HCT116 (cell line): ENCODE data around the gene USP16. TPM values are rescaled to one million over a fixed set of nuclear protein-coding genes. Genes with fewer than 3 reads are reported as not detected.

ENCODE experiments used
- ATAC-seq: fragments of 200-7000 bp; cut with Tn5 transposase; 2 replicates; pipeline ENCODE4 v1.9.1; 2020; ENCODE audit warnings: mild to moderate bottlenecking, moderate library complexity
- BruUV-seq: library from RNA; stranded (reverse); fragments of 400-500 nt; replicated peaks from 2 replicates; lab custom pipeline; 2021; lab: Mats Ljungman, UMichigan
- CTCF ChIA-PET: fragments of 300-600 bp; sonication (Branson Sonifier 250); formaldehyde crosslinking; loops from one replicate; lab custom pipeline; 2021; ENCODE audit warnings: antibody characterized with exemption; lab: Charles Lee
- POLR2A ChIA-PET: fragments of 300-600, 350-600 bp; sonication (Branson Sonifier 250); formaldehyde crosslinking; loops from one replicate; lab custom pipeline; 2021; ENCODE audit warnings: antibody characterized with exemption; lab: Charles Lee
- RAD21 ChIA-PET, 2 experiments: fragments of 300-600 bp; sonication (Branson Sonifier 250); formaldehyde crosslinking; loops; one replicate each; lab custom pipeline; 2023; ENCODE audit warnings: low total read pairs in 2 of 2; ENCODE audit not compliant: uncharacterized antibody in 2 of 2, unreplicated experiment in 2 of 2, low non-redundant PET in 1 of 2; lab: Charles Lee
- DNase-seq: peaks from one replicate; pipeline ENCODE4 v3.0.0-alpha.2; 2010; ENCODE audit warnings: low read depth, low spot score
- H2AFZ ChIP-seq: fragments of 200-600 bp; shearing (Covaris generic), sonication (generic); 2 replicates; pipeline ENCODE4 v1.6.1; 2017; ENCODE audit warnings: low read depth, mixed run types, mixed read lengths, antibody characterized with exemption, low read length; ENCODE audit not compliant: poor library complexity, severe bottlenecking
- H3K27ac ChIP-seq: 2 replicates; pipeline ENCODE4 v1.5.1; 2012; ENCODE audit warnings: low read depth, low read length
- H3K27me3 ChIP-seq: fragments of 200-600 bp; sonication (generic); 2 replicates; pipeline ENCODE4 v1.6.1; 2016; ENCODE audit warnings: mixed run types, low read length, mixed read lengths; ENCODE audit not compliant: insufficient read depth
- H3K36me3 ChIP-seq, 2 experiments: fragments of 200-500 bp in 1 of 2; fragments of 200-600 bp in 1 of 2; sonication (Bioruptor generic) in 1 of 2; sonication (generic) in 1 of 2; 2 replicates each; pipeline versions ENCODE4 v1.5.1 to v1.6.1; 2014 to 2016; ENCODE audit warnings: low read length in 2 of 2, inconsistent platforms in 1 of 2, mixed read lengths in 1 of 2, mixed run types in 1 of 2; ENCODE audit not compliant: insufficient read depth in 2 of 2, control insufficient read depth in 1 of 2
- H3K4me1 ChIP-seq, 2 experiments: fragments of 200-600 bp in 1 of 2; sonication (generic) in 1 of 2; 2 replicates each; pipeline versions ENCODE4 v1.5.1 to v1.6.1; 2012 to 2017; ENCODE audit warnings: low read length in 2 of 2, inconsistent platforms in 1 of 2, mild to moderate bottlenecking in 1 of 2, mixed read lengths in 1 of 2, mixed run types in 1 of 2, moderate library complexity in 1 of 2; ENCODE audit not compliant: insufficient read depth in 2 of 2, control insufficient read depth in 1 of 2
- H3K4me2 ChIP-seq: fragments of 200-600 bp; sonication (generic); 2 replicates; pipeline ENCODE4 v1.6.1; 2017; ENCODE audit warnings: mixed run types, low read length, mixed read lengths
- H3K4me3 ChIP-seq, 2 experiments: fragments of 200-600 bp in 1 of 2; sonication (generic) in 1 of 2; replicated peaks in 1 of 2; 2 replicates each; pipeline ENCODE4 v1.5.1; 2011 to 2016; ENCODE audit warnings: low read length in 2 of 2, control low read depth in 1 of 2, low read depth in 1 of 2, mild to moderate bottlenecking in 1 of 2, mixed read lengths in 1 of 2, mixed run types in 1 of 2
- H3K79me2 ChIP-seq: fragments of 200-600 bp; sonication (generic); 2 replicates; pipeline ENCODE4 v1.6.1; 2017; ENCODE audit warnings: mild to moderate bottlenecking, mixed run types, low read length, moderate library complexity, mixed read lengths; ENCODE audit not compliant: insufficient read depth
- H3K9ac ChIP-seq: fragments of 200-600 bp; sonication (generic); 2 replicates; pipeline ENCODE4 v1.6.1; 2016; ENCODE audit warnings: low read length, mixed read lengths
- H3K9me2 ChIP-seq: fragments of 200-600 bp; sonication (generic), shearing (Covaris generic); 2 replicates; pipeline ENCODE4 v1.6.1; 2017; ENCODE audit warnings: mixed run types, mild to moderate bottlenecking, moderate library complexity; ENCODE audit not compliant: insufficient read depth
- H3K9me3 ChIP-seq, 2 experiments: fragments of 200-500 bp in 1 of 2; fragments of 200-600 bp in 1 of 2; sonication (Bioruptor generic) in 1 of 2; sonication (generic) in 1 of 2; 2 replicates each; pipeline ENCODE4 v1.6.1; 2014 to 2017; ENCODE audit warnings: low read length in 2 of 2, mixed read lengths in 2 of 2, inconsistent platforms in 1 of 2, low read depth in 1 of 2, mild to moderate bottlenecking in 1 of 2, mixed run types in 1 of 2, moderate library complexity in 1 of 2; ENCODE audit not compliant: control insufficient read depth in 1 of 2, insufficient read depth in 1 of 2
- H4K20me1 ChIP-seq: fragments of 200-600 bp; sonication (generic), shearing (Covaris generic); 2 replicates; pipeline ENCODE4 v1.6.1; 2017; ENCODE audit warnings: mixed run types, mild to moderate bottlenecking, moderate library complexity; ENCODE audit not compliant: insufficient read depth
- CEBPB ChIP-seq: IDR thresholded peaks from 2 replicates; pipeline ENCODE4 v1.6.1; 2012; ENCODE audit warnings: low read depth
- CTCF ChIP-seq, 3 experiments: fragments of 200-600 bp in 1 of 3; sonication (generic) in 1 of 3; IDR thresholded peaks in 2 of 3; conservative IDR thresholded peaks in 1 of 3; 2 replicates each; pipeline ENCODE4 v1.5.1; 2012 to 2017; ENCODE audit warnings: low read depth in 2 of 3, low read length in 2 of 3, antibody characterized with exemption in 1 of 3, borderline replicate concordance in 1 of 3, control low read depth in 1 of 3, mild to moderate bottlenecking in 1 of 3, mixed read lengths in 1 of 3, mixed run types in 1 of 3, moderate library complexity in 1 of 3; ENCODE audit not compliant: insufficient read depth in 1 of 3
- EGR1 ChIP-seq: IDR thresholded peaks from 2 replicates; pipeline ENCODE4 v1.6.1; 2012; ENCODE audit warnings: low read depth
- EZH2phosphoT487 ChIP-seq: fragments of 200-600 bp; IDR thresholded peaks from 2 replicates; pipeline ENCODE4 v1.6.1; 2018; ENCODE audit warnings: antibody characterized with exemption, borderline replicate concordance
- FOSL1 ChIP-seq: IDR thresholded peaks from 2 replicates; pipeline ENCODE4 v1.6.1; 2012; ENCODE audit warnings: low read depth
- POLR2A ChIP-seq: IDR thresholded peaks from 2 replicates; pipeline ENCODE4 v1.7.0; 2011; ENCODE audit warnings: borderline replicate concordance; ENCODE audit not compliant: insufficient read depth, insufficient read length; ENCODE audit errors: extremely low read depth
- POLR2AphosphoS5 ChIP-seq: IDR thresholded peaks from 2 replicates; pipeline ENCODE4 v1.6.1; 2011; ENCODE audit warnings: mild to moderate bottlenecking, low read depth, low read length, moderate library complexity
- REST ChIP-seq: IDR thresholded peaks from 2 replicates; pipeline ENCODE4 v1.6.1; 2012; ENCODE audit warnings: low read depth
- SIN3A ChIP-seq: IDR thresholded peaks from 2 replicates; pipeline ENCODE4 v1.6.1; 2012; ENCODE audit warnings: low read depth
- SRF ChIP-seq: IDR thresholded peaks from 2 replicates; pipeline ENCODE4 v1.6.1; 2012; ENCODE audit warnings: low read depth
- YY1 ChIP-seq: IDR thresholded peaks from 2 replicates; pipeline ENCODE4 v1.6.1; 2011; ENCODE audit warnings: low read length, low read depth, moderate library complexity, mild to moderate bottlenecking; ENCODE audit not compliant: insufficient replicate concordance; ENCODE audit errors: extremely low read depth
- ZFX ChIP-seq: fragments of 450-650 bp; IDR thresholded peaks from 2 replicates; pipeline ENCODE4 v1.6.1; 2017
- ZNF274 ChIP-seq: fragments of 200-500 bp; sonication (Bioruptor generic); IDR thresholded peaks from 2 replicates; pipeline ENCODE4 v1.6.1; 2014; ENCODE audit warnings: mild to moderate bottlenecking, low read depth, low read length, inconsistent platforms
- intact Hi-C: fragments of 100-400 bp; cut with micrococcal nuclease; formaldehyde crosslinking; loops from 2 replicates; pipeline ENCODE4 v1.10.0; 2022
- total RNA-seq: library from RNA; stranded (reverse); gene quantifications from one replicate; pipeline ENCODE4 v1.2.1, GENCODE V29; 2021; ENCODE audit not compliant: unreplicated experiment
- TF ChIP-seq, protein P1 (sequence below): IDR thresholded peaks from 2 replicates; pipeline ENCODE4 v1.6.1; 2011; ENCODE audit warnings: mild to moderate bottlenecking, low read length, moderate library complexity; ENCODE audit not compliant: insufficient replicate concordance; ENCODE audit errors: extremely low read depth
- TF ChIP-seq, protein P2 (sequence below): IDR thresholded peaks from 2 replicates; pipeline ENCODE4 v1.6.1; 2012
- TF ChIP-seq, protein P3 (sequence below): IDR thresholded peaks from 2 replicates; pipeline ENCODE4 v1.6.1; 2012

The USP16 gene
- total RNA-seq, 1 experiment from 2014 or later, result 35.9 TPM

GRCh38 chr21:29007810-29008209, 16.7 kb upstream of the USP16 start:
- no peaks in the 10 kb centered on the region for H4K20me1 ChIP-seq
- peaks cover 0 to 20% of the 10 kb centered on the region in 2 experiments; a peak in 2 of 4 replicates for H3K4me1 ChIP-seq
- CTCF ChIA-PET, result no interaction called here
- no peaks in the 10 kb centered on the region for H3K9me3 ChIP-seq
- TSS peak; percentile 32 for BruUV-seq
- TF ChIP-seq ZNF274 (no peak), YY1 (no peak), SRF (no peak), EGR1 (no peak), CTCF (IDR thresholded peaks at IDR 0.05 in 2 of 3, conservative IDR thresholded peaks at IDR 0.05 in 1 of 3; ENCODE audit: borderline replicate concordance in 1 of 3, insufficient read depth in 1 of 3, low read depth in 2 of 3, low read length in 2 of 3) (no peak), REST (no peak), SIN3A (no peak), FOSL1 (no peak), EZH2phosphoT487 (no peak), ZFX (no peak), CEBPB (no peak), POLR2A (no peak), POLR2AphosphoS5 (no peak)
- TF ChIP-seq, protein P1, sequence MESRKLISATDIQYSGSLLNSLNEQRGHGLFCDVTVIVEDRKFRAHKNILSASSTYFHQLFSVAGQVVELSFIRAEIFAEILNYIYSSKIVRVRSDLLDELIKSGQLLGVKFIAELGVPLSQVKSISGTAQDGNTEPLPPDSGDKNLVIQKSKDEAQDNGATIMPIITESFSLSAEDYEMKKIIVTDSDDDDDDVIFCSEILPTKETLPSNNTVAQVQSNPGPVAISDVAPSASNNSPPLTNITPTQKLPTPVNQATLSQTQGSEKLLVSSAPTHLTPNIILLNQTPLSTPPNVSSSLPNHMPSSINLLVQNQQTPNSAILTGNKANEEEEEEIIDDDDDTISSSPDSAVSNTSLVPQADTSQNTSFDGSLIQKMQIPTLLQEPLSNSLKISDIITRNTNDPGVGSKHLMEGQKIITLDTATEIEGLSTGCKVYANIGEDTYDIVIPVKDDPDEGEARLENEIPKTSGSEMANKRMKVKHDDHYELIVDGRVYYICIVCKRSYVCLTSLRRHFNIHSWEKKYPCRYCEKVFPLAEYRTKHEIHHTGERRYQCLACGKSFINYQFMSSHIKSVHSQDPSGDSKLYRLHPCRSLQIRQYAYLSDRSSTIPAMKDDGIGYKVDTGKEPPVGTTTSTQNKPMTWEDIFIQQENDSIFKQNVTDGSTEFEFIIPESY, result no peak
- TF ChIP-seq, protein P2, sequence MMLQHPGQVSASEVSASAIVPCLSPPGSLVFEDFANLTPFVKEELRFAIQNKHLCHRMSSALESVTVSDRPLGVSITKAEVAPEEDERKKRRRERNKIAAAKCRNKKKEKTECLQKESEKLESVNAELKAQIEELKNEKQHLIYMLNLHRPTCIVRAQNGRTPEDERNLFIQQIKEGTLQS, result no peak
- TF ChIP-seq, protein P3, sequence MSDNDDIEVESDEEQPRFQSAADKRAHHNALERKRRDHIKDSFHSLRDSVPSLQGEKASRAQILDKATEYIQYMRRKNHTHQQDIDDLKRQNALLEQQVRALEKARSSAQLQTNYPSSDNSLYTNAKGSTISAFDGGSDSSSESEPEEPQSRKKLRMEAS, result no peak
- DNase-seq (no peak), ATAC-seq (no peak)
- H3K4me2 ChIP-seq, result no peak overlapping the region
- no peak overlapping the region for H2AFZ ChIP-seq
- POLR2A ChIA-PET, result no interaction called here
- H3K27ac ChIP-seq, result no peak overlapping the region
- RAD21 ChIA-PET, result no interaction called here
- H3K27me3 ChIP-seq, result no peaks in the 10 kb centered on the region
- no peaks in the 10 kb centered on the region for H3K9me2 ChIP-seq
- H3K36me3 ChIP-seq, result peaks cover 4% of the 10 kb centered on the region in 2 experiments; a peak in 2 of 4 replicates
- 0 out of 2 replicates have a peak, but pooled peaks cover 3% of the 10 kb centered on the region for H3K79me2 ChIP-seq
- no peak overlapping the region for H3K9ac ChIP-seq
- no peak overlapping the region for H3K4me3 ChIP-seq
- intact Hi-C loops, result no loop called here
